HepG2 (cell line): Measurements from ENCODE around the gene NME4. TPM values are rescaled to one million over a fixed set of nuclear protein-coding genes. Genes with fewer than 3 reads are reported as not detected.

Source experiments
- ATF6 ChIP-seq: sonication (generic); formaldehyde crosslinking; conservative IDR thresholded peaks from 2 replicates; pipeline ENCODE4 v1.4.0; 2020; ENCODE audit warnings: missing genetic modification reagents
- CENPT ChIP-seq: sonication (generic); formaldehyde crosslinking; IDR thresholded peaks from 2 replicates; pipeline ENCODE4 v1.8.0; 2022; ENCODE audit warnings: low read depth, mild to moderate bottlenecking, moderate library complexity, missing genetic modification reagents
- HOXA3 ChIP-seq: sonication (generic); formaldehyde crosslinking; IDR thresholded peaks from 2 replicates; pipeline ENCODE4 v1.5.0; 2020; ENCODE audit warnings: missing genetic modification reagents
- IRF2 ChIP-seq: IDR thresholded peaks from 2 replicates; pipeline ENCODE4 v1.6.1; 2018; ENCODE audit warnings: missing genetic modification reagents, missing compliant biosample characterization
- KDM6A ChIP-seq: IDR thresholded peaks from 2 replicates; pipeline ENCODE4 v1.6.1; 2016; ENCODE audit warnings: low read depth
- MLX ChIP-seq: IDR thresholded peaks from 2 replicates; pipeline ENCODE4 v1.6.1; 2016
- MTF2 ChIP-seq: sonication (generic); formaldehyde crosslinking; IDR thresholded peaks from 2 replicates; pipeline ENCODE4 v1.5.0; 2020; ENCODE audit warnings: missing genetic modification reagents, borderline replicate concordance
- SOX5 ChIP-seq: IDR thresholded peaks from 2 replicates; pipeline ENCODE4 v1.6.1; 2016; ENCODE audit warnings: borderline replicate concordance
- STAT5B ChIP-seq: sonication (generic); formaldehyde crosslinking; IDR thresholded peaks from 2 replicates; pipeline ENCODE4 v1.4.0; 2020; ENCODE audit warnings: missing genetic modification reagents
- SYNCRIP ChIP-seq: fragments of 200-400 bp; formaldehyde crosslinking; IDR thresholded peaks from 2 replicates; pipeline ENCODE4 v1.6.1; 2018; ENCODE audit warnings: mild to moderate bottlenecking, low read depth, low read length; ENCODE audit not compliant: insufficient read depth
- THAP8 ChIP-seq: sonication (generic); formaldehyde crosslinking; IDR thresholded peaks from 2 replicates; pipeline ENCODE4 v1.5.1; 2020; ENCODE audit warnings: missing genetic modification reagents, mild to moderate bottlenecking, borderline replicate concordance
- WIZ ChIP-seq: sonication (generic); formaldehyde crosslinking; IDR thresholded peaks from 2 replicates; pipeline ENCODE4 v1.5.1; 2020; ENCODE audit warnings: mild to moderate bottlenecking, missing genetic modification reagents
- YY1 ChIP-seq: IDR thresholded peaks from 2 replicates; pipeline ENCODE4 v1.6.1; 2011; ENCODE audit warnings: low read length, low read depth, moderate library complexity, mild to moderate bottlenecking; ENCODE audit not compliant: insufficient read depth, insufficient replicate concordance
- ZNF225 ChIP-seq: sonication (generic); formaldehyde crosslinking; IDR thresholded peaks from 2 replicates; pipeline ENCODE4 v1.4.0; 2020; ENCODE audit warnings: mild to moderate bottlenecking, missing genetic modification reagents
- ZNF274 ChIP-seq: sonication (generic); formaldehyde crosslinking; IDR thresholded peaks from 2 replicates; pipeline ENCODE4 v1.5.1; 2020; ENCODE audit warnings: mild to moderate bottlenecking, missing genetic modification reagents
- ZNF414 ChIP-seq: sonication (generic); formaldehyde crosslinking; IDR thresholded peaks from 2 replicates; pipeline ENCODE4 v1.5.0; 2020; ENCODE audit warnings: missing genetic modification reagents
- ZNF646 ChIP-seq: sonication (generic); formaldehyde crosslinking; IDR thresholded peaks from 2 replicates; pipeline ENCODE4 v1.9.0; 2021; ENCODE audit warnings: mild to moderate bottlenecking, missing genetic modification reagents
- ZNF839 ChIP-seq: sonication (generic); formaldehyde crosslinking; IDR thresholded peaks from 2 replicates; pipeline ENCODE4 v1.4.0; 2020; ENCODE audit warnings: missing genetic modification reagents, mild to moderate bottlenecking, borderline replicate concordance
- ZZZ3 ChIP-seq: sonication (generic); formaldehyde crosslinking; IDR thresholded peaks from 2 replicates; pipeline ENCODE4 v1.4.0; 2020; ENCODE audit warnings: missing genetic modification reagents, mild to moderate bottlenecking, borderline replicate concordance
- polyA plus RNA-seq, 8 experiments: library from polyadenylated mRNA; depleted of rRNA in 3 of 8; stranded (reverse) in 7 of 8; unstranded in 1 of 8; fragments of >200 nt; fragmentation: Illumina TruSeq in 4 of 8; extraction: Trizol in 4 of 8; gene quantifications; 2 replicates each; pipeline versions ENCODE4 v1.2.1 to v1.2.3, GENCODE V29; 2011 to 2016; ENCODE audit warnings: low read depth in 4 of 8, missing spikeins in 1 of 8, mixed read lengths in 1 of 8; ENCODE audit not compliant: insufficient read depth in 1 of 8
- total RNA-seq, 5 experiments: library from RNA; depleted of rRNA; stranded (reverse); fragments of >200 nt; fragmentation: Illumina TruSeq; extraction: Trizol; gene quantifications; 2 replicates each; pipeline ENCODE4 v1.2.3, GENCODE V29; 2016; ENCODE audit warnings: low read depth in 1 of 5

Gene NME4
- total and polyA plus RNA-seq, 2 of the 13 experiments (the other 11 are each of a cell fraction or from before 2014, with no cell fraction given), result 121 to 263 TPM

- TF ChIP-seq ZNF839 (CRISPR knock-in tag), result no peak
- TF ChIP-seq THAP8 (CRISPR knock-in tag), result no peak
- no peak for TF ChIP-seq ZNF225 (CRISPR knock-in tag)
- TF ChIP-seq SYNCRIP, result no peak
- no peak for TF ChIP-seq ZNF646 (CRISPR knock-in tag)
- TF ChIP-seq HOXA3 (CRISPR knock-in tag), result peak; percentile 80
- no peak for TF ChIP-seq MTF2 (CRISPR knock-in tag)
- TF ChIP-seq ATF6, result 0 out of 2 replicates have a peak, but pooled peaks have one; percentile 52
- TF ChIP-seq KDM6A, result no peak
- TF ChIP-seq ZNF274 (CRISPR knock-in tag), result peak; percentile 50
- TF ChIP-seq WIZ (CRISPR knock-in tag), result 0 out of 2 replicates have a peak, but pooled peaks have one; percentile 1
- peak; percentile 55; the same call in 1 of the 2 replicates for TF ChIP-seq STAT5B (CRISPR knock-in tag)
- TF ChIP-seq SOX5, result peak; percentile 50
- peak; percentile 69; the same call in 1 of the 2 replicates for TF ChIP-seq MLX (CRISPR knock-in tag)
- no peak for TF ChIP-seq CENPT (CRISPR knock-in tag)
- peak; percentile 89; the same call in 1 of the 2 replicates for TF ChIP-seq ZNF414 (CRISPR knock-in tag)
- TF ChIP-seq IRF2 (CRISPR knock-in tag), result peak; percentile 60; the same call in 1 of the 2 replicates
- TF ChIP-seq YY1, result peak; percentile 69
- TF ChIP-seq ZZZ3 (CRISPR knock-in tag), result no peak
Measured at GRCh38 chr16:361872-362701, 34.9 kb upstream of the NME4 start (continued).
